HL-60 (cell line): ENCODE data around the gene KCNQ1.

Source experiments
- DNase-seq, 2 experiments: peaks; one replicate each; pipeline ENCODE4 v3.0.0-alpha.2; 2010 to 2020; ENCODE audit warnings: low read depth in 1 of 2, low spot score in 1 of 2
- H3K27ac ChIP-seq: fragments of 250-450 bp; sonication (Bioruptor Pico); replicated peaks from 2 replicates; pipeline ENCODE4 v1.5.1; 2020; ENCODE audit warnings: mild to moderate bottlenecking, moderate library complexity
- H3K27me3 ChIP-seq: fragments of 250-450 bp; sonication (Bioruptor Pico); 2 replicates; pipeline ENCODE4 v1.5.1; 2021; ENCODE audit warnings: mild to moderate bottlenecking, moderate library complexity; ENCODE audit not compliant: insufficient read depth, poor library complexity, severe bottlenecking
- H3K4me3 ChIP-seq: replicated peaks from 2 replicates; pipeline ENCODE4 v1.5.1; 2011; ENCODE audit warnings: mild to moderate bottlenecking, control low read depth, low read length; ENCODE audit not compliant: insufficient read depth
- CTCF ChIP-seq: IDR thresholded peaks from one replicate; pipeline ENCODE4 v1.5.1; 2011; ENCODE audit warnings: low read length, control low read depth, inconsistent platforms; ENCODE audit not compliant: insufficient read depth
- GABPA ChIP-seq: IDR thresholded peaks from 2 replicates; pipeline ENCODE4 v1.6.1; 2012; ENCODE audit warnings: low read depth
- POLR2AphosphoS5 ChIP-seq: IDR thresholded peaks from 2 replicates; pipeline ENCODE4 v1.6.1; 2012; ENCODE audit warnings: low read depth
- REST ChIP-seq: IDR thresholded peaks from 2 replicates; pipeline ENCODE4 v1.6.1; 2012; ENCODE audit warnings: low read depth; ENCODE audit not compliant: insufficient replicate concordance
- SPI1 ChIP-seq: IDR thresholded peaks from 2 replicates; pipeline ENCODE4 v1.6.1; 2012; ENCODE audit warnings: low read depth, mild to moderate bottlenecking, borderline replicate concordance

KCNQ1 gene

GRCh38 chr11:2719831-2720590 is 275.2 kb downstream of the KCNQ1 start:
- no peak for DNase-seq
- Histone ChIP-seq H3K27ac (no peak overlapping the region), H3K4me3 (no peak overlapping the region), H3K27me3 (no peaks in the 10 kb centered on the region)
- TF ChIP-seq SPI1 (no peak), POLR2AphosphoS5 (no peak), GABPA (no peak), CTCF (no peak), REST (no peak)

- Histone ChIP-seq H3K4me3 (no peak overlapping the region), H3K27me3 (no peaks in the 10 kb centered on the region), H3K27ac (no peak overlapping the region)
- no peak for DNase-seq
- TF ChIP-seq SPI1 (no peak), CTCF (no peak), REST (no peak), POLR2AphosphoS5 (no peak), GABPA (no peak)
These were observed 276.6 kb downstream of the KCNQ1 start for GRCh38 chr11:2721210-2721916.

GRCh38 chr11:2722955-2723354 is 278.1 kb downstream of the KCNQ1 start:
- DNase-seq: no peak
- Histone ChIP-seq H3K4me3 (no peak overlapping the region), H3K27ac (no peak overlapping the region), H3K27me3 (no peaks in the 10 kb centered on the region)
- TF ChIP-seq REST (no peak), GABPA (no peak), POLR2AphosphoS5 (no peak), CTCF (no peak), SPI1 (no peak)
